WTC11 (cell line): Measurements from ENCODE around the gene GAK. TPM values are rescaled to one million over a fixed set of nuclear protein-coding genes. Genes with fewer than 3 reads are reported as not detected.

Source experiments
- ATAC-seq: fragments of 200-7000 bp; cut with Tn5 transposase; 2 replicates; pipeline ENCODE4 v1.10.0; 2021; ENCODE audit warnings: mild to moderate bottlenecking, moderate library complexity
- CTCF ChIA-PET: fragments of 300-600 bp; sonication (Branson Sonifier 250); formaldehyde crosslinking; loops from one replicate; lab custom pipeline; 2021; ENCODE audit warnings: antibody characterized with exemption; lab: Charles Lee
- POLR2A ChIA-PET: fragments of 350-600 bp; sonication (Branson Sonifier 250); formaldehyde crosslinking; loops from one replicate; lab custom pipeline; 2021; ENCODE audit warnings: antibody characterized with exemption; lab: Charles Lee
- DNase-seq: peaks from one replicate; pipeline ENCODE4 v3.0.0; 2021; ENCODE audit warnings: low spot score
- H3K27ac Mint-ChIP-seq: 2 replicates; pipeline ENCODE4 v1.8.0; 2021; ENCODE audit warnings: mixed read lengths
- H3K27me3 Mint-ChIP-seq: 2 replicates; pipeline ENCODE4 v1.8.0; 2021; ENCODE audit warnings: low read depth, mild to moderate bottlenecking, moderate library complexity, mixed read lengths
- H3K36me3 Mint-ChIP-seq: 2 replicates; pipeline ENCODE4 v1.8.0; 2021; ENCODE audit warnings: mixed read lengths
- H3K4me1 Mint-ChIP-seq: 2 replicates; pipeline ENCODE4 v1.8.0; 2022; ENCODE audit warnings: mixed read lengths
- H3K4me3 Mint-ChIP-seq: 2 replicates; pipeline ENCODE4 v1.8.0; 2021; ENCODE audit warnings: mild to moderate bottlenecking, moderate library complexity, mixed read lengths
- H3K9me3 Mint-ChIP-seq: 2 replicates; pipeline ENCODE4 v1.8.0; 2021; ENCODE audit warnings: mixed read lengths
- ATF2 ChIP-seq: sonication (generic); formaldehyde crosslinking; IDR thresholded peaks from 2 replicates; pipeline ENCODE4 v1.8.1; 2022; ENCODE audit warnings: low read depth, missing genetic modification reagents, borderline replicate concordance
- ESRRA ChIP-seq: sonication (generic); formaldehyde crosslinking; IDR thresholded peaks from 2 replicates; pipeline ENCODE4 v1.8.1; 2022; ENCODE audit warnings: mild to moderate bottlenecking, missing genetic modification reagents, borderline replicate concordance
- FOXJ3 ChIP-seq: sonication (generic); formaldehyde crosslinking; IDR thresholded peaks from 2 replicates; pipeline ENCODE4 v1.9.0; 2021; ENCODE audit warnings: missing genetic modification reagents, mild to moderate bottlenecking, borderline replicate concordance
- FOXK1 ChIP-seq: sonication (generic); formaldehyde crosslinking; IDR thresholded peaks from 2 replicates; pipeline ENCODE4 v1.8.0; 2022; ENCODE audit warnings: mild to moderate bottlenecking, moderate library complexity, missing genetic modification reagents
- HMGA2 ChIP-seq: fragments of 250-450 bp; sonication (Bioruptor Pico); IDR thresholded peaks from 2 replicates; pipeline ENCODE4 v1.4.0; 2021; ENCODE audit warnings: mild to moderate bottlenecking, moderate library complexity
- MXD4 ChIP-seq: fragments of 250-450 bp; sonication (Bioruptor Pico); IDR thresholded peaks from 2 replicates; pipeline ENCODE4 v1.8.0; 2021; ENCODE audit warnings: mild to moderate bottlenecking, moderate library complexity, borderline replicate concordance
- NFATC4 ChIP-seq: fragments of 250-450 bp; sonication (Bioruptor Pico); IDR thresholded peaks from 2 replicates; pipeline ENCODE4 v1.9.0; 2021; ENCODE audit warnings: mild to moderate bottlenecking
- NFE2L1 ChIP-seq: sonication (generic); formaldehyde crosslinking; IDR thresholded peaks from 2 replicates; pipeline ENCODE4 v1.8.1; 2023; ENCODE audit warnings: missing genetic modification reagents
- SMAD4 ChIP-seq: sonication (generic); formaldehyde crosslinking; IDR thresholded peaks from 2 replicates; pipeline ENCODE4 v1.8.0; 2022; ENCODE audit warnings: mild to moderate bottlenecking, missing genetic modification reagents
- TEAD4 ChIP-seq: sonication (generic); formaldehyde crosslinking; IDR thresholded peaks from 2 replicates; pipeline ENCODE4 v1.8.0; 2022; ENCODE audit warnings: mild to moderate bottlenecking, missing genetic modification reagents
- USF2 ChIP-seq: sonication (generic); formaldehyde crosslinking; IDR thresholded peaks from 2 replicates; pipeline ENCODE4 v1.8.1; 2023; ENCODE audit warnings: mild to moderate bottlenecking, missing genetic modification reagents, moderate library complexity
- ZNF121 ChIP-seq: sonication (generic); formaldehyde crosslinking; IDR thresholded peaks from 2 replicates; pipeline ENCODE4 v1.8.0; 2023; ENCODE audit warnings: missing genetic modification reagents
- ZNF219 ChIP-seq: sonication (generic); formaldehyde crosslinking; IDR thresholded peaks from 2 replicates; pipeline ENCODE4 v1.8.0; 2023; ENCODE audit warnings: missing genetic modification reagents, mild to moderate bottlenecking, borderline replicate concordance
- ZNF532 ChIP-seq: fragments of 250-450 bp; sonication (Bioruptor Pico); IDR thresholded peaks from 2 replicates; pipeline ENCODE4 v1.9.0; 2021; ENCODE audit warnings: mild to moderate bottlenecking, borderline replicate concordance
- ZNF671 ChIP-seq: fragments of 250-450 bp; sonication (Bioruptor Pico); IDR thresholded peaks from 2 replicates; pipeline ENCODE4 v1.8.0; 2021; ENCODE audit warnings: mild to moderate bottlenecking
- ZSCAN18 ChIP-seq: fragments of 250-450 bp; sonication (Bioruptor Pico); IDR thresholded peaks from 2 replicates; pipeline ENCODE4 v2.1.2; 2022; ENCODE audit warnings: mild to moderate bottlenecking, moderate library complexity
- total RNA-seq: library from RNA; stranded (reverse); gene quantifications from 3 replicates; pipeline ENCODE4 v1.2.3, GENCODE V29; 2021
- TF ChIP-seq, protein P1 (sequence below): sonication (generic); formaldehyde crosslinking; IDR thresholded peaks from 2 replicates; pipeline ENCODE4 v1.8.1; 2022; ENCODE audit warnings: low read depth, mild to moderate bottlenecking, moderate library complexity, missing genetic modification reagents, borderline replicate concordance
- TF ChIP-seq, protein P2 (sequence below): fragments of 250-450 bp; sonication (Bioruptor Pico); conservative IDR thresholded peaks from 2 replicates; pipeline ENCODE4 v1.9.0; 2021; ENCODE audit warnings: mild to moderate bottlenecking

Gene GAK
- total RNA-seq, 1 experiment from 2014 or later: 121 TPM

DNA sequence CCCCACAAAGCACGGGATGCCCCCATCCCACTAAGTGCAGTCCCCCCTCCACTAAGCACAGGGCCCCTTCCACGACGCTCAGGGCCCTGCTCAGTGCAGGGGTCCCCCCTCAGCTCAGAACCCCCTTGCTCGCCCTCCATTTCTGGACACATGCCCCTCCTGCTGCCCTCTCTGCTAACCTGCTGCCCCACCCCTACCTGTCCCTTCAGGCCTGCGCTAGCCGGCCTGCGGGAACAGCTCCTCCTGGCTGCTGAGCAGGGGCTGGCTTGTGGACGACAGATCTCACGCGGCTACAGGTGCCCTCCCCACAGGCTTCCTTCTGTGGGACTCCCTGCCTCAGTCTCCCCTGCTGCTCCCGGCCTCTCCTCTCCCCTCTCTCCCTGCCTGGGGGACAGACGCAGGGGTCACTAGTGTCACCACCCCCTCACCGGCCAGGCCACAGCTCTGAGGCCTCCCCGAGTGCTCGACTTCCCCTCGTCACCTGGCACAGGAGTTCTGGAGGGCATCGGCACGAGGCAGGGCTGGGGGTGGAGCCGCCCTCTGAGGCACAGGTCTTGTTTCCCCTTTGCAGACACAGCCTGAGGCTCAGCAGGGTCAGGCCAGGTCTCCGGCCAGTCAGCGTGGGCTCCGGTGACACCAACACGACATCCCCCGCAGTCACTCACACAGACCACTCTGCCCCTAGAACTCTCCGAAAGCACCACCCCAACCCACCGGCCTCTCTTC lies 21.6 kb downstream of the GAK start (continued):
- TF ChIP-seq, protein P1, sequence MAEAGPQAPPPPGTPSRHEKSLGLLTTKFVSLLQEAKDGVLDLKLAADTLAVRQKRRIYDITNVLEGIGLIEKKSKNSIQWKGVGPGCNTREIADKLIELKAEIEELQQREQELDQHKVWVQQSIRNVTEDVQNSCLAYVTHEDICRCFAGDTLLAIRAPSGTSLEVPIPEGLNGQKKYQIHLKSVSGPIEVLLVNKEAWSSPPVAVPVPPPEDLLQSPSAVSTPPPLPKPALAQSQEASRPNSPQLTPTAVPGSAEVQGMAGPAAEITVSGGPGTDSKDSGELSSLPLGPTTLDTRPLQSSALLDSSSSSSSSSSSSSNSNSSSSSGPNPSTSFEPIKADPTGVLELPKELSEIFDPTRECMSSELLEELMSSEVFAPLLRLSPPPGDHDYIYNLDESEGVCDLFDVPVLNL: no peak
- TF ChIP-seq NFATC4 (no peak), FOXK1 (CRISPR knock-in tag) (no peak), MXD4 (CRISPR knock-in tag) (no peak), ATF2 (CRISPR knock-in tag) (no peak), HMGA2 (no peak), ZNF121 (CRISPR knock-in tag) (no peak), ZSCAN18 (CRISPR knock-in tag) (no peak), ZNF532 (CRISPR knock-in tag) (no peak)

DNA sequence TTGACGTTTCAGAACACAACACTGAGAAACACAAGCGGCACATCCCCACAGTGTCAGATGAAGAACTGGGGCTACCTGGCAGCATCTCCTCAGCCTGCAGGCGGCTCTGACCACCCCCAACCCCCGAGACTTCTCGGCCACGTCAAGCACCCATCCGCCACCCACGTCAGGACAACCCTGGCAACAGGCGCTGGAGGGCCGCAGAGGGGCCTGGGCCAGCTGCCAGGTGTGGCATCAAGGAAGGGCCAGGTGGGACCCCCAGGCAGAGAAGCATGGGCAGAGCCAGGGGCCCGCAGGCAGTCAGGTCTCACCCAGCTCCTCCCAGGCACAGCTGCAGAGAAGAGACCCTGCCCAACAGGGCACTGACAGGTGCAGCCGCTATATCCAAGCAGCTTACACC lies 22.3 kb downstream of the GAK start:
- ATAC-seq: no peak
- ChIA-PET CTCF (interaction anchor here (0.7 kb wide), 1 partner anchor 17 kb away, joined by 6 read pairs; no protein-coding TSS in a partner anchor), POLR2A (no interaction called here)
- Mint-ChIP-seq H3K27me3 (no peaks in the 10 kb centered on the region), H3K4me3 (no peak overlapping the region), H3K36me3 (peaks cover 25% of the 10 kb centered on the region), H3K4me1 (peaks cover 5% of the 10 kb centered on the region; the same call in 1 of the 2 replicates), H3K27ac (no peak overlapping the region), H3K9me3 (peaks cover 10% of the 10 kb centered on the region)
- DNase-seq: no peak
- no peak for TF ChIP-seq NFATC4
- TF ChIP-seq ZNF219: no peak
- no peak for TF ChIP-seq SMAD4 (CRISPR knock-in tag)
- TF ChIP-seq FOXK1 (CRISPR knock-in tag): no peak
- no peak for TF ChIP-seq ATF2 (CRISPR knock-in tag)
- no peak for TF ChIP-seq FOXJ3 (CRISPR knock-in tag)
- no peak for TF ChIP-seq USF2 (CRISPR knock-in tag)
- TF ChIP-seq TEAD4 (CRISPR knock-in tag): no peak
- TF ChIP-seq, protein P2, sequence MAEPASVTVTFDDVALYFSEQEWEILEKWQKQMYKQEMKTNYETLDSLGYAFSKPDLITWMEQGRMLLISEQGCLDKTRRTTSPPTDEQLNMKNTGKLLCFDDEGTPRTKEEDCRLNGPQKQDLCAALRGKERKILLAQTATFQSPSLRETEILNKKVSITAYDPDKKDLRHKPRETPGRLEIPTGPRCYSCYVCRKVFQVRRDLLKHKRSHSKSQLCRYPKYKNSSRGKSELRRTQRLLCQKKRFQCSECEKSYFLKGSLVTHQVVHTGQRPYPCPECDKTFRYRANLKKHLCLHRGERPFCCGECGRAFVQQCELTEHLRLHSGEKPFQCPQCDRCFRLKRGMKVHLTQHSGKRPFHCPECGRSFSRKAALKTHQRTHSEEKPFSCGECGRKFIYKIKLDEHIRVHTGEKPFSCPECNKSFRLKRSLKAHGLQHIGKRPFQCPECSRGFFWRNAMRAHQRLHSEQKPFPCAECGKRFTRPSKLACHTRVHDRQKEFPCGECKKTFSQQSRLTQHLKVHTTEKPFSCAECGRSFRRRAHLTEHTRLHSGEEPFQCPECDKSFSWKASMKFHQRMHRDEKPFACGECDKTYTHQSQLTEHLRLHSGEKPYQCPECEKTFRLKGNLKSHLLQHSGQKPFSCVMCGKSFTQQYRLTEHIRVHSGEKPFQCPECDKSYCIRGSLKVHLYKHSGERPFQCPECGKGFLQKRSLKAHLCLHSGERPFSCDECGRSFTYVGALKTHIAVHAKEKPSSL (CRISPR knock-in tag): no peak
- TF ChIP-seq NFE2L1: no peak
- no peak for TF ChIP-seq HMGA2
- TF ChIP-seq ESRRA (CRISPR knock-in tag): no peak
- no peak for TF ChIP-seq ZNF671
